GM19467 (cell line): ENCODE data around the gene MRPL12.

Source experiments
- ATAC-seq: cut with Tn5 transposase; IDR thresholded peaks from one replicate; pipeline ENCODE4 v1.9.1; 2021; ENCODE audit warnings: mild to moderate bottlenecking, moderate library complexity; ENCODE audit not compliant: unreplicated experiment

MRPL12 gene

GRCh38 chr17:81715107-81715871 is 12.1 kb downstream of the MRPL12 start:
- no peak for ATAC-seq

DNA sequence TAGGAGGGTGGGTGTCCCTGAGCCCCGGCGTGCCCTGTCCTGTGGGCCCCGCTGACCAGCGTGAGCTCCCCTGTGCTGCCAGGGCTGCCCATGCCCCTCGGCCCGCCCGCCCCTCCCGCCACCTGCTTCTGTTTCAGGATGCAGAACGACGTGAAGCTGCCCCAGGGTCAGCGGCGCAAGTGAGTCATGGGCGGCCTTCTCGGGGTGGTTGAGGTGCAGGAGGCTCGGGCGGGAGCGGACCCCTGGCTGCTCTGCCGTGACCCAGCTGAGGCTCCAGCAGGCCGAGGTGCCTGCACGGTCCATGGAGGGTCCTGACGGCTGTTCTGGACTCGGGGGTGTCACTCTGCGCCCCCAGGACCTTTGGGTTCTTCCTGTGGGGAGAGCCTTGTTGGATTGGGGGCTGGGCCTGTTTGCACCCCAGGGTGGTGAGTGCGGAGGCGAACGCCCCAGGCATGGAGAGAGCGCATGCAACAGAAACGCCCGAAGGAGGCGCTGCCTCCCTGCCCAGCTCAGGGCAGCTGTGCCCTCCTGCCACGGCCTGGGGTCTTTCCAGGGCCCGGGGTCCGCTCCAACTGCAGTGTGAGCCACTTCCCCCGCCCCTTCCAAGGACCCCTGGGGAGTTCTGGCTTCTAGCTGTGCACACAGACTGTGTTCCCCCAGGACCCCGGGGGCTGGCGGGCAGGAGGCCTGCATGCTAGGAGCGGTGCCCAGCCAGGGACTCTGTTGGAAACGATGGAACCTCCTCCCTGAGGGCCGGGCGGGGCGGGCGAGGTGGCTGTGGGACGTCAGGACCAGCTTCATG is 12.9 kb downstream of the MRPL12 start:
- no peak for ATAC-seq

- no peak for ATAC-seq
These were observed 13.5 kb downstream of the MRPL12 start for GRCh38 chr17:81716674-81716996.

DNA sequence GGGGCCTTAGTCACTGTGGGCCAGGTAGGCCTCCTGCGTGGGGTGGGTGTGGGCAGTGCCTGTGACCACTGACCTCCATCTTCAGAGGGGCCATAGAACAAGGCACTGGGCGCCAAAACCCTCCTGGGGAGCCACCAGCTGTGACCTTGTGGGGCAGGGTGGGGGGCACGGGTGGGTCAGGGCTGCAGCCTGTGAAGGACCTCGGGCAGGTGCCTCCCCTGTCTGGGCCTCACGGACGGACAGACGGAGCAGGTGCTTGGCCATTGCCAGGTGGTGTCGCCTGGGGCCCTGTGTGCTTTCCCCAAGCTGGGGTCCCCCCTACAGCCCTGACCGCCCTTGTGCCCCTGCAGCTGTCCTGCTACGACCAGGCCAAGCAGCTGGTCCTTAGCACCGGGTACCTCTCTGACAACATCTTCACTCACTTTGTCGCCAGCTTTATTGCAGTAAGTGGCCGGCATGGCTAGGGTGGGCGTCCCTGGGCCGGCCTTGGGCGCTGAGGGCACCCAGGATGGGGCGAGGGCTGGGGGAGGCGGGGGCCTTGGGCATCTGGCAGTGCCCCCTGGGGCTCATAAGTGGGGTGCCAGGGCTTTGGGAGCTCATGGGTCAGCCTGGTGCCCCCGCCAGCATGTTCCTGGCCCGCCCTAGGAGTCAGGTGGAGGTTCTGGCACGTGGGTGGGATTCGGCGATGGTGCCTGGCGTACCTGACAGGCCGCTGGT is 14.0 kb downstream of the MRPL12 start:
- ATAC-seq, result no peak

GRCh38 chr17:81717766-81718089 is 14.6 kb downstream of the MRPL12 start:
- no peak for ATAC-seq

GRCh38 chr17:81719410-81720266 is 16.5 kb downstream of the MRPL12 start:
- no peak for ATAC-seq

DNA sequence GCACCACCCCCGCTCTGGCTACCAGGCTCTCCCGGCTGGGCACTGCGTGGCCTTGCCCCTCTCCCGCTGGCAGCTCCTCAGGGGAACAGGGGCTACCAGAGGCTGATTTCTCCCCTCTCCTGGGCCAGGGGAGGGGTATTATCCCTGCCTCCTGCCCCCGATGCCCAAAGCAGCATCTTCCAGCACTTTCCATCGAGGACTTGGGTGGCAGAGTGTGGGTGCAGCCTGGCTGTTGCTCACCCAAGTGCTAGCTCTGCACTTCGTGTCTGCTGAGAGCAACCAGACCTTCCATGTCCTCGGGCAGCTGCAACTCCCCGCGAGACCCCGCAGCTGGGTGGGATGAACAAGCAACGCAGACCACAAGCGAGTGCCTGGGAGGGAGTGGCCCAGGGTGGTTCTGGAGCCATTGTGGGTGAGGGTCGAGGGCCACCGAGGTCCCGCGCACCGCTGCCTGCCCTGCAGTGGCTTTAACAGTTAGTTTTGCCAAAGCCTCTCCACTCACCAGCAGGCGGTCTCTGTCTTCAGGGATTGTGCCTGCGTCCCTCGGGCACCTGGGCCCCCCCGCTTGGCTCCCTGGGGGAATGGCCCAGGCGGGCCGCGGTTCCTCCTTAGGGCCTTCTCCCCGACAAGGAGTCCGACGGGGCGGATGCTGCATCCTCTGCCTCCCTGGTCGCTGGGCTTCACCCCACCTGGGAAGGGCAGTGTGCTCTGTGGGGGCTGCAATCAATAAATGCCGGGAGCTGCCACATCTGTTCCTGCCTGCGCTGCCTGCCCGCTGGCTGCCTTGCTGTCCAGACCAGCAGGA is 17.3 kb downstream of the MRPL12 start:
- no peak for ATAC-seq

DNA sequence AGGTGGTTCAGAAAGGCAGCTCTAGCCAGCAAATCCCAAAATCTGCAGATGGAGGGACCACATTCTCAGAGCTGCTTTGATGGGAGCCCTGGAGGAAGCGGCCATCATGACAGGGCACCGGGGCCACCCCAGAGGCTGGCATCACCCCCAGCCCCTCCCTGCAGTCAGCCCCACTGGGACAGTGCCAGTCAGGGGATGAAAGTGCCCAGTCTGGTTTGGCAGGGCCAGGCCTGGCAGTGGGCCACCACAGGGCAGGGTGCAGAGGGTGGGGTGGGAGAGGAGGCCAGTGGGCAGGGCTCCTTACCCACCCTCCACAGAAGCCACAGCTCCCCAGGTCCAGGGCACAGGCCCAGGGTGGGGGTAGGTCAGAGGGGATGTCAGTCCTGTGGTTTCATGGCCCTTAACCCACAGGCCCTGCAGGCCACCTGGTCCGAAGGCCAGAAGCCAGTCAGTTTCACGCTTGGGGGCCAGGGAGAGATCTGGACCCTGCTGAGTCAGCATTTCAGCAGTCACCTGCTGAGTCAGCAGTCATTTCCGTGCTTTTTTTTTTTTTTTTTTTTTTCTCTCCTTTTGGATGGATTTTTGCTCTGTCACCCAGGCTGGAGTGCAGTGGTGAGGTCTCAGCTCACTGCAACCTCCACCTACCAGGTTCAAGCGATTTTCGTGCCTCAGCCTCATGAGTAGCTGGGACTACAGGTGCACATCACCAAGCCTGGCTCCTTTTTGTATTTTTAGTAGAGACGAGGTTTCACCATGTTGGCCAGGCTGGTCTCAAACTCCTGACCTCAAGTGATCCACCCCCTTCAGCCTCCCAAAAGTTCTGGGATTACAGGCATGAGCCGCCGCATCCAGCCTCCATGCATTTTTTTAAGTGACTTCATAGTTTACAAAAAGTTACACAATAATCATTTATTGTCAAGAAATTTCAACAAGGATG is 19.3 kb downstream of the MRPL12 start:
- ATAC-seq, result no peak

- ATAC-seq, result no peak
These were observed 20.6 kb downstream of the MRPL12 start for GRCh38 chr17:81723651-81724209.

DNA sequence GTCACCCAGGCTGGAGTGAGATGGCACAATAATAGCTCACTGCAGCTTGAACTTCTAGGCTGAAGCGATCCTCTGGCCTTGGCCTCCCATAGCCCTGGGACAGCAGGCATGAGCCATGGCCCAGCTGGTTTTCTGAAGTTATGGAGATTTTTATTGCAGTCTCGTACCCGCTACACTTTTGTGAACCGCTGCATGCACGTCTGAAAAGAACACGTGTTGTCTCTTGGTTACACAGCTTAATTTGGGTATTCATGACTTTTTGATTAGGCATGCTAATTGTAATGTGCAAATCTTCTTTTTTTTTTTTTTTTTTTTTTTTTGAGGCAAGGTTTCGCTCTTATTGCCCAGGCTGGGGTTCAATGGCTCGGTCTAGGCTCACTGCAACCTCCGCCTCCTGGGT is 22.3 kb downstream of the MRPL12 start:
- no peak for ATAC-seq

- no peak for ATAC-seq
These were observed 22.8 kb downstream of the MRPL12 start for GRCh38 chr17:81726004-81726403.

GRCh38 chr17:81727324-81728031 is 24.3 kb downstream of the MRPL12 start:
- ATAC-seq, result no peak

DNA sequence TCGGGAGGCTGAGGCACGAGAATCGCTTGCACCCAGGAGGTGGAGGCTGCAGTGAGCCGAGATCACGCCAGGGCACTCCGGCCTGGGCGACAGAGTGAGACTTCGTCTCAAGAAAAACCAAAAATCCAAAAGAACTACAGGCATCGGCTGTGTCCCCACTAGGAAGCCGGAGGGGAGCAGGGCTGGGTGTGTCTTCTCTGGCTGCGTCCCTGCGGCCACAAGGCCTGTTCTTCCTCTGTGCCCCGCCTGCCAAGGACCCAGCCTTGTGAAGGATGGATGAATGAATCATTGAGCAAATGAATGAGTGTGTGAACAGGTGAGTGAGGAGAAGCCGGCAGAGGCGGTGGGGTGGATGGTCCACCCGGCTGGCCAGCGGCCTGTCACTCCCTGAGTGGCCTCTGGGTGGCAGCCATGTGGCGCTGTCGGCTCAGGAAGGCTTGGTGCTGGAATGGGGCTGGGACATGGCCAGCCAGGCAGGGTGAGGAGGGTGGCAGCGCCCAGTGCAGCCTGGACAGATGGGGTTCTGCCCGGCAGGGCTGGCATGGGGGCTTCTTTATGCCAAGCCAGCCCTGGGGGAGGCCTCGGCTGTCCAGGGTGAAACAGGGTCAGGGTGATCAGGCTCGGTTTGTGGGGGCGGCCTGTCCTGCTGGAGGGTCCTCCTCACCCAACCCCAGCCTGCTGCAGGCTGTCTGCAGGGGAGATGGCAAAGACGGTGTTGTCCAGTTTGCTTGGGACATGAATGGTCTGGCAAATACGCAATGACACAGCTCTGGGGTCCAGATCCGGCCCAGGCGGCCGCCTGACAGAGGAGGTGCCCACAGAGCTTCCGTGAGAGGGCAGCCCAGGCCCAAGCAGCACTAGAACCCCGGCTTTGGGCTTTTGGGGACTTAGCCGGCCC is 30.6 kb downstream of the MRPL12 start:
- ATAC-seq, result no peak

GRCh38 chr17:81734405-81735263 is 31.5 kb downstream of the MRPL12 start:
- ATAC-seq, result no peak

- no peak for ATAC-seq
These were observed 32.3 kb downstream of the MRPL12 start for GRCh38 chr17:81735264-81736102.
